GM12891 (cell line): ENCODE measurements around the gene JUND.

Source experiments
- PAX5 ChIP-seq: IDR thresholded peaks from 2 replicates; pipeline ENCODE4 v1.6.1; 2011; ENCODE audit warnings: low read length, moderate library complexity, mild to moderate bottlenecking; ENCODE audit not compliant: insufficient read depth, severe bottlenecking
- POLR2A ChIP-seq: IDR thresholded peaks from 2 replicates; pipeline ENCODE4 v1.6.1; 2011; ENCODE audit warnings: low read depth, low read length, control low read depth
- POLR2AphosphoS5 ChIP-seq: IDR thresholded peaks from 2 replicates; pipeline ENCODE4 v1.6.1; 2011; ENCODE audit warnings: low read depth, low read length, control low read depth
- POU2F2 ChIP-seq: IDR thresholded peaks from 2 replicates; pipeline ENCODE4 v1.6.1; 2011; ENCODE audit warnings: low read depth, mild to moderate bottlenecking, control low read depth, low read length, moderate library complexity
- SPI1 ChIP-seq: IDR thresholded peaks from 2 replicates; pipeline ENCODE4 v1.6.1; 2011; ENCODE audit warnings: low read depth, low read length, control low read depth
- TAF1 ChIP-seq: IDR thresholded peaks from 2 replicates; pipeline ENCODE4 v1.6.1; 2011; ENCODE audit warnings: low read depth, low read length, control low read depth

DNA sequence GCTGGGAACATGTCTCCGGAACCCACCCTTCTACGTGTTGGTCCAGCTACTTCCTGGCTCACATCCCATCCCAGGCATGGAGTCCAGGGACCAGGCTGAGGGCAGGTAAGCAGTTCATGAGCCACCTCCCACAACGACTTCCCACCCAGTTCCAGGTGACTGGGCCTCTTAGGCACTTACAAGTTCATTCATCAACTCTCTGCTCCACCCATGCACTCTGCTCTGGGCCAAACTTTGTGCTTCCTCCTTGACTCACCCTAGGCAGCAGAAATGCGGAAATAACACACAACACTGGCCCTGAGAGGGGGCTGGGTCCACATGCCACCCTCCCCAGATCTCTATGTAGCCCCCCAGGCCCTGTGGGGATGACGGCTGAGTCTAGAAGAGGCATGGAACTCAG lies 27.7 kb downstream of the JUND start:
- TF ChIP-seq POLR2A (no peak), POLR2AphosphoS5 (no peak), TAF1 (no peak), POU2F2 (no peak), PAX5 (no peak), SPI1 (no peak)
